22Rv1 (cell line): Measurements from ENCODE around the gene NEURL1.

Source experiments
- CTCF ChIP-seq: fragments of 450-650 bp; IDR thresholded peaks from 2 replicates; pipeline ENCODE4 v1.5.1; 2017; ENCODE audit warnings: mild to moderate bottlenecking
- ZFX ChIP-seq: fragments of 450-650 bp; IDR thresholded peaks from 2 replicates; pipeline ENCODE4 v1.6.1; 2017; ENCODE audit warnings: antibody characterized with exemption, borderline replicate concordance

- TF ChIP-seq CTCF (no peak), ZFX (no peak)
Observed at GRCh38 chr10:103595933-103596726, 102.6 kb downstream of the NEURL1 start.
